Astrocyte of the spinal cord (primary cell): ENCODE results near the gene PCYOX1L.

Experiments
- DNase-seq: peaks from one replicate; pipeline ENCODE4 v3.0.0; 2011; ENCODE audit warnings: low read depth, low spot score
- H3K4me3 ChIP-seq: 2 replicates; pipeline ENCODE4 v1.5.1; 2011; ENCODE audit warnings: low read depth, mild to moderate bottlenecking, low read length, moderate library complexity
- CTCF ChIP-seq: IDR thresholded peaks from 2 replicates; pipeline ENCODE4 v1.5.1; 2012; ENCODE audit warnings: low read depth, mild to moderate bottlenecking, low read length, inconsistent platforms
- in situ Hi-C: cut with HindIII; loops from 2 replicates; pipeline ENCODE4 v1.10.0; 2017; ENCODE audit warnings: low sequenced_read_pairs

PCYOX1L gene

DNA sequence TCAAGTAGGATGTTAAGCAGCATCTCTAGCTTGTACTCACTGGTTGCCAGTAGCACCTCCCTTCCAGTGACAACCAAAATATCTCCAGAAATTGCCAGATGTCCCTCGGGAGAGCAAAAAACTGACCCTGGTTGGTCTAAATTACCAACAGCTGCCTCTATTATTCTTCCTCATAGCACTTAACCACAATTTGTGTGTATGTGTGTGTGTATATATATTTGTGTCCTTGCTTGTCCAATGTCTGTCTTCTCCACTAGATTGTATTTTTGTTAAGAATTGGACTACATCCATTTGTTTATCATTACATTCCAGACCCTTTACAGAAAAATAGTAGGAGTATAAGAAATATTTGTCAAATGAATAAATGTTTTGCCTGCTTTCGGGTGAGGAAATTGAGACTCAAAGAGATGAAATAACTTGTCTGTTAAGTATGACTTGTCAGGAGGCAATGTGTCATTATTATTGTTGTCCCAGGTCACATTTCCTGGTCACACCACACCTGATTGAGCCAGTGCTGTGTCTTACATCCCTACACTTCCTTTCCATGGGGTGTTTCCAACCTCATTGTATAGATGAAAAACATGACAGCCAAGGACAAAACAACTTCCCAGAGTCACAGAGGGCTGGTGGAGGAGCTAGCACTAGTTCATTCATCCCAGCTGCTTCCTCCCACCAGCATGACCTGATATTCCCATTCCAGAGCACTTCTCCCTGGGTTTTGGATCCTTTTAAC, 24.0 kb upstream of the PCYOX1L start:
- TF ChIP-seq CTCF, result no peak
- in situ Hi-C loops, result no loop called here
- DNase-seq, result no peak
- H3K4me3 ChIP-seq, result no peak overlapping the region

GRCh38 chr5:149337736-149338135, 20.1 kb upstream of the PCYOX1L start:
- in situ Hi-C loops, result no loop called here
- no peak overlapping the region for H3K4me3 ChIP-seq
- TF ChIP-seq CTCF, result no peak
- no peak for DNase-seq

- no peak overlapping the region for H3K4me3 ChIP-seq
- in situ Hi-C loops, result no loop called here
- TF ChIP-seq CTCF, result no peak
- no peak for DNase-seq
Measured at GRCh38 chr5:149338364-149338763, 19.5 kb upstream of the PCYOX1L start.

DNA sequence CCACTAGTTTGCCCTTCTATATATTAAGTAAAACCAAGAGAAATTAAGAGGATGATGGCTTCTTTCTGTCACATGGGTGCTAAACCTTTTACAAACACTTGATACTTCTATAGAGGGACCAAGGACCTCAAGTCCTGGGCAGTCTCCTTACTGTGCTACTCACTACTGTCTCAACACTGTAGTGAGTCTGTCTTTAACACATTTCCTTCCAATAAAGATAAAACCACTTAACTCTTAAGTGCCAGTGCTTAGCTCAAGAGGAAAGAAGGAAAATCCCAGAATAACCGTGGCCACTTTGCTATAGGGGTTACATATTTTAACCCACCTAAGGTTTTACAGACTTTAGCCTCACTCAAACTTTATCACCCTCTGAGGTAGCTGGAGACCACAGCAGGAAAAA, 16.9 kb upstream of the PCYOX1L start:
- DNase-seq, result no peak
- no peak overlapping the region for H3K4me3 ChIP-seq
- in situ Hi-C loops, result no loop called here
- TF ChIP-seq CTCF, result no peak

- no peak for TF ChIP-seq CTCF
- H3K4me3 ChIP-seq, result no peak overlapping the region
- DNase-seq, result no peak
- in situ Hi-C loops, result no loop called here
Measured at GRCh38 chr5:149341876-149342275, 16.0 kb upstream of the PCYOX1L start.

DNA sequence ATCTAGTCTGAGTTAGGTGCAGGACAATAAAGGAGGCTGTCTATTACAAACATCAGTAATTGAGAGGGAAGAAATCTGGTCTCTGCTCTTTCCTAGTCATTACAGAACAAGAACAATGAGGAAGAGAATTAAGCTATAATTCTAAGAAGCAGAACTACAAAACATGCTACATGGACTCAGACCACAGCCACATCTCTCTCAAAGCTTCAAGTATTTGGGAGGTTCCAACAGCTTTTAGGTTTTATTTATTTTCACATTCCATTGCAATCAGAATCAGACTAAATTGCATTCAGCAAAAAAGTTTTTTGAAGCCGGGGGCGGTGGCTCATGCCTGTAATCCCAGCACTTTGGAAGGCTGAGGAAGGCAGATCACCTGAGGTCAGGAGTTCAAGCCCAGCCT, 13.7 kb upstream of the PCYOX1L start:
- no peak for DNase-seq
- no peak for TF ChIP-seq CTCF
- in situ Hi-C loops, result no loop called here
- no peak overlapping the region for H3K4me3 ChIP-seq
